ENCODE data around the gene PDZRN4. TPM values are rescaled to one million over a fixed set of nuclear protein-coding genes. Genes with fewer than 3 reads are reported as not detected.
"Not testable (repeated sequence)": the region's sequence is repeated elsewhere in the genome, so short reads cannot be mapped to it uniquely, and the experiment has no call there.

Gene PDZRN4
- total RNA-seq, 8 experiments from 2014 or later = 0.13 to 32.8 (median 5.4) TPM

DNA sequence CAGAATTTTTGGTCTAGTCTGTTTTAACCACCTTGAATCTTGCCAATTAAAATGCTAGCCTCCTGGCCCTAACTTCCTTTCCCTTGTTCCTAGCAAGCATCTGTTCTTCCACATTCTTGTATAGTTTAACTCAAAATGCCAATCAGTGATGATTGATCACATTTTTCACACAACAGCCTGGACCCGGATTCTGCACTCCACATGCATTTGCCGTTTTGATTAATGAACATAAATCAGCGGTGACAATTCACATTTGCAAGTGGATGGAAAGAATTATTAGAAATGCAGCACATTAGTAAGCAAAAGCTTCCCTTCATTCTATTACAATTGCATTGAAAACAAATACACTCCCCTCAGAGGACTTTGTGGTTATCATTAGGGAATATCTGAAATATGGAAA lies 83.4 kb downstream of the PDZRN4 start:
- peak in 4 of 8 experiments; percentile 25 to 65 (median 61) for ATAC-seq (replicated peaks in 6 of 8)
- H3K4me3 ChIP-seq = no peak overlapping the region
- no peak overlapping the region for H3K27ac ChIP-seq
- peaks cover 7 to 18% of the 10 kb centered on the region in 2 donors for H3K4me1 ChIP-seq (replicated peaks in 1 of 2)
- WGBS, 10 experiments = 0 to 23% (median 18%) methylated on average over 1 to 3 of the region's 3 CpGs; no CpG with 5 or more reads in 1 of the 10 experiments
- in situ Hi-C loops (cut with MboI; ENCODE audit: low pct_unique_long_range_greater_than_20kb in 2 of 9, low sequenced_read_pairs in 9 of 9, unreplicated experiment in 9 of 9) = loop anchor here in 3 of 9 experiments (10.0 to 25.0 kb wide), 3 partner anchors 741 to 1066 kb away; partner anchors contain the start of genes PPHLN1 (in 2 of the 3) and ZCRB1 (in 2 of the 3)

DNA sequence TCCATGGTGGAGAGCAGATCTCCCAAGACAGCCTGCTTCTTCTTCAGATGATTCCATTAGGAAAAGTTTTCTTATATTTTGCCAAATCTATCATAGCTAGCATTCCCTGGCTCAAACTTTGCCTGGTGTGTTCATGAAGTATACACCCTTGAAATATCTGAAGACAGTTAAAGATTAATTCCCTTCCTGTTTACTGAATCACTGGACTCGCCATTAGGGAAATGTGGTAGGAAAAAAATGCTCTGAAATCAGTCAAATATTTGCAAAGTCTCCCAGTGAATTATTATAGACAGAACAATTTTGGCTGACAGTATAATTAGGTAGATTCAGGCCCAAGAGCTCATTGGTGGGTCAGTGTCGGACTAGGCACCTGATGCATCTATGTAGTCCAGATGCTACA lies 86.5 kb downstream of the PDZRN4 start:
- H3K4me3 ChIP-seq = no peak overlapping the region
- in situ Hi-C loops (cut with MboI; ENCODE audit: low pct_unique_long_range_greater_than_20kb in 2 of 9, low sequenced_read_pairs in 9 of 9, unreplicated experiment in 9 of 9) = loop anchor here in 7 of 9 experiments (10.0 to 25.0 kb wide), 5 partner anchors 388 to 1063 kb away; partner anchors contain the start of genes PPHLN1 (in 2 of the 7) and ZCRB1 (in 2 of the 7)
- no peak overlapping the region for H3K27ac ChIP-seq
- no peak for ATAC-seq (replicated peaks in 6 of 8)
- WGBS, 10 experiments = 7 to 100% (median 67%) methylated on average over 1 to 2 of the region's 2 CpGs; no CpG with 5 or more reads in 4 of the 10 experiments
- H3K4me1 ChIP-seq (replicated peaks in 1 of 2) = peaks cover 17 to 34% of the 10 kb centered on the region in 2 donors

- peak; percentile 20 to 65 (median 54) for ATAC-seq (replicated peaks in 6 of 8)
- Histone ChIP-seq H3K27ac (peak overlapping the region in 1 of 2 donors; percentile 33), H3K4me3 (no peak overlapping the region), H3K4me1 (replicated peaks in 1 of 2) (peaks cover 12 to 24% of the 10 kb centered on the region in 2 donors)
- 3 to 68% (median 36%) methylated on average over 1 to 13 of the region's 15 CpGs for WGBS, 10 experiments
- in situ Hi-C loops (cut with MboI; ENCODE audit: low pct_unique_long_range_greater_than_20kb in 2 of 9, low sequenced_read_pairs in 9 of 9, unreplicated experiment in 9 of 9) = loop anchor here in 6 of 9 experiments (10.0 to 25.0 kb wide), 4 partner anchors 385 to 760 kb away; no protein-coding TSS in a partner anchor
These were observed 89.2 kb downstream of the PDZRN4 start for GRCh38 chr12:41277100-41277945.

GRCh38 chr12:41277946-41278267 lies 89.8 kb downstream of the PDZRN4 start:
- Histone ChIP-seq H3K27ac (peak overlapping the region in 1 of 2 donors; percentile 5), H3K4me3 (no peak overlapping the region), H3K4me1 (replicated peaks in 1 of 2) (peaks cover 12 to 24% of the 10 kb centered on the region in 2 donors)
- WGBS, 10 experiments = 69 to 100% (median 78%) methylated on average over 1 to 3 of the region's 3 CpGs; no CpG with 5 or more reads in 1 of the 10 experiments
- ATAC-seq (replicated peaks in 6 of 8) = peak in 5 of 8 experiments; percentile 50 to 89 (median 70)
- in situ Hi-C loops (cut with MboI; ENCODE audit: low pct_unique_long_range_greater_than_20kb in 2 of 9, low sequenced_read_pairs in 9 of 9, unreplicated experiment in 9 of 9) = loop anchor here in 6 of 9 experiments (10.0 to 25.0 kb wide), 4 partner anchors 384 to 759 kb away; no protein-coding TSS in a partner anchor

DNA sequence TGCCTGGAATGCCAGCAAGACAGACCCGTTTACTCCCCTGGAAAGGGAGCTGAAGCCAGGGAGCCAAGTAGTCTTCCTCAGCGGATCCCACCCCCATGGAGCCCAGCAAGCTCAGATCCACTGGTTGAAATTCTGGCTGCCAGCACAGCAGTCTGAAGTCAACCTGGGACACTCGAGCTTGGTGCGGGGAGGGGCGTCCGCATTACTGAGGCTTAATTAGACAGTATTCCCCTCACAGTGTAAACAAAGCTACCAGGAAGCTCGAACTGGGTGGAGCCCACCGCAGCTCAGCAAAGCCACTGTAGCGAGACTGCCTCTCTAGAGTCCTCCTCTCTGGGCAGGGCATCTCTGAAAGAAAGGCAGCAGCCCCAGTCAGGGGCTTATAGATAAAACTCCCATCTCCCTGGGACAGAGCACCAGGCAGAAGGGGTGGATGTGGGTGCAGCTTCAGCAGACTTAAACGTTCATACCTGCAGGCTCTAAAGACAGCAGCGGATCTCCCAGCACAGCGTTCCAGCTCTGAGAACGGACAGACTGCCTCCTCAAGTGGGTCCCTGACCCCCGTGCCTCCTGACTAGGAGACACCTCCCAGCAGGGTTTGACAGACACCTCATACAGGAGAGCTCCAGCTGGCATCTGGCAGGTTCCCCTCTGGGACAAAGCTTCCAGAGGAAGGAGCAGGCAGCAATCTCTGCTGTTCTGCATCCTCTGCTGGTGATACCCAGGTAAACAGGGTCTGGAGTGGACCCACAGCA lies 92.4 kb downstream of the PDZRN4 start:
- in situ Hi-C loops (cut with MboI; ENCODE audit: low pct_unique_long_range_greater_than_20kb in 2 of 9, low sequenced_read_pairs in 9 of 9, unreplicated experiment in 9 of 9) = loop anchor here in 5 of 9 experiments (25.0 kb wide), 3 partner anchors 382 to 757 kb away; no protein-coding TSS in a partner anchor
- not testable (repeated sequence) for ATAC-seq (replicated peaks in 6 of 8); H3K27ac ChIP-seq; H3K4me3 ChIP-seq
- WGBS, 10 experiments = 60 to 95% (median 85%) methylated on average over 2 to 9 of the region's 14 CpGs; no CpG with 5 or more reads in 5 of the 10 experiments
- peaks cover 12 to 24% of the 10 kb centered on the region in 2 donors for H3K4me1 ChIP-seq (replicated peaks in 1 of 2)

- H3K27ac ChIP-seq; ATAC-seq (replicated peaks in 6 of 8); H3K4me3 ChIP-seq: not testable (repeated sequence)
- 0 to 86% (median 80%) methylated on average over 1 of the region's 2 CpGs; no CpG with 5 or more reads in 7 of the 10 experiments for WGBS, 10 experiments
- in situ Hi-C loops (cut with MboI; ENCODE audit: low pct_unique_long_range_greater_than_20kb in 2 of 9, low sequenced_read_pairs in 9 of 9, unreplicated experiment in 9 of 9) = loop anchor here in 5 of 9 experiments (25.0 kb wide), 3 partner anchors 377 to 752 kb away; no protein-coding TSS in a partner anchor
- H3K4me1 ChIP-seq (replicated peaks in 1 of 2) = peaks cover 16 to 32% of the 10 kb centered on the region in 2 donors
These were observed 97.3 kb downstream of the PDZRN4 start for GRCh38 chr12:41285470-41285869.

DNA sequence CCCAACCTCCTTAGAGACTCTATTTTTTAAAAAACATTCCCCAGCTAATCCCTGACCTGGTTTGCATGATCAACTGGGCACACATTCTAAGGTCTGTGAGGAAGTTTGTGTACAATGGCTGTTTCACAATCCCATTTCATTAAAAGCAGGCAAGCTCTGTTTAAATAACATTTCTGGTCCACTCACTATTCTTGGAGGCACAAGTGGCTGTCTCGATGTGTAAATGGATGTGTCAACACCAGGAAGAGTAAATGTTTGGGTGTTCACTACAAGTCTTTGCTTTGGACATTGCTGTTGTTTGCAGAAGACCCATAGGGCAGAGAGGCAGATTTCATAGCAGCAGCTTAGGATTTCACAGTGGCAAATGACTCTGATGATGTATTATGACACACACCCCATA lies 98.3 kb downstream of the PDZRN4 start:
- Histone ChIP-seq H3K27ac (no peak overlapping the region), H3K4me3 (no peak overlapping the region), H3K4me1 (replicated peaks in 1 of 2) (peaks cover 16 to 32% of the 10 kb centered on the region in 2 donors)
- 0 to 43% (median 0%) methylated on average over 1 of the region's 1 CpG; no CpG with 5 or more reads in 3 of the 10 experiments for WGBS, 10 experiments
- in situ Hi-C loops (cut with MboI; ENCODE audit: low pct_unique_long_range_greater_than_20kb in 2 of 9, low sequenced_read_pairs in 9 of 9, unreplicated experiment in 9 of 9) = loop anchor here in 5 of 9 experiments (25.0 kb wide), 3 partner anchors 376 to 751 kb away; no protein-coding TSS in a partner anchor
- ATAC-seq (replicated peaks in 6 of 8) = peak in 3 of 8 experiments; percentile 49 to 95 (median 56)

GRCh38 chr12:41287500-41288141 lies 99.5 kb downstream of the PDZRN4 start:
- 0 to 50% (median 28%) methylated on average over 1 to 2 of the region's 2 CpGs; no CpG with 5 or more reads in 2 of the 10 experiments for WGBS, 10 experiments
- Histone ChIP-seq H3K4me1 (replicated peaks in 1 of 2) (peaks cover 21 to 40% of the 10 kb centered on the region in 2 donors), H3K4me3 (no peak overlapping the region), H3K27ac (no peak overlapping the region)
- ATAC-seq (replicated peaks in 6 of 8) = no peak
- in situ Hi-C loops (cut with MboI; ENCODE audit: low pct_unique_long_range_greater_than_20kb in 2 of 9, low sequenced_read_pairs in 9 of 9, unreplicated experiment in 9 of 9) = loop anchor here in 5 of 9 experiments (25.0 kb wide), 3 partner anchors 375 to 750 kb away; no protein-coding TSS in a partner anchor

DNA sequence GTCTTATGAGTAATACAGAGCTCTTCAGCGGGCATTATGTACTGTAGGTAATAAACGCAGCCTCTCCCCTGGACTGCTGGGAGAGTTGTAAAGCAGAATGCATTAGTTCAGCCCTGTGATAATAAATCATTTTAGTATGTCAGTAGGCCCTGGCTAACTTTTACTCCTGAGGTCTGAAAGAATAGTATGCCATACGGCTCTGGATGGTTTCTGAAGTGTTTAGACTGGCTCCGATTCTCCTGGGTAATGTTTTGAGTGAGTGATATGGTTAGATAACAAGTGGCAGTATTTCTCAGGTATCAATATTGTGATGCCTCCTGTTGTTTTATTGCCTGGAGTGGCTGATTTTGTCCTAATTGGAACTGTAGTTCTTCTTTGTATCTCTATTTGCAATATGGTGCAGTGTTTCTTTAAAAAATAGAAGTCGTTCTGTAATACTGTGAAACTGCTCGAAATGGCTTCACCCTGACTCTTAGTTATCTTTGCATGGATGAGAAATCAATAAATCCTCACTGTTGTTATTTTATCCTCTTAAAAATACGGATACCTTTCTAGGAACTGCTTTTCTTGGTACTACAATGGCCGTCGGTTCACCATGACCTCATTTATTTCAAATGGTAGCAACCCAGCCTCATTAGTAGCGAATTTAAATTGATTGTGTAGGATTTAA lies 100.2 kb downstream of the PDZRN4 start:
- WGBS, 10 experiments = 31 to 93% (median 45%) methylated on average over 1 to 10 of the region's 10 CpGs
- peaks cover 21 to 47% of the 10 kb centered on the region in 2 donors for H3K4me1 ChIP-seq (replicated peaks in 1 of 2)
- no peak overlapping the region for H3K4me3 ChIP-seq
- H3K27ac ChIP-seq = no peak overlapping the region
- ATAC-seq (replicated peaks in 6 of 8) = peak in 5 of 8 experiments; percentile 60 to 99 (median 97)
- in situ Hi-C loops (cut with MboI; ENCODE audit: low pct_unique_long_range_greater_than_20kb in 2 of 9, low sequenced_read_pairs in 9 of 9, unreplicated experiment in 9 of 9) = loop anchor here in 5 of 9 experiments (25.0 kb wide), 3 partner anchors 374 to 749 kb away; no protein-coding TSS in a partner anchor

GRCh38 chr12:41289501-41289900 lies 101.4 kb downstream of the PDZRN4 start:
- H3K4me1 ChIP-seq (replicated peaks in 1 of 2) = peaks cover 21 to 55% of the 10 kb centered on the region in 2 donors
- H3K27ac ChIP-seq = no peak overlapping the region
- no peak overlapping the region for H3K4me3 ChIP-seq
- ATAC-seq (replicated peaks in 6 of 8) = no peak
- WGBS, 10 experiments = 50 to 100% (median 68%) methylated on average over 1 to 3 of the region's 3 CpGs; no CpG with 5 or more reads in 2 of the 10 experiments
- in situ Hi-C loops (cut with MboI; ENCODE audit: low pct_unique_long_range_greater_than_20kb in 2 of 9, low sequenced_read_pairs in 9 of 9, unreplicated experiment in 9 of 9) = loop anchor here in 5 of 9 experiments (25.0 kb wide), 3 partner anchors 373 to 748 kb away; no protein-coding TSS in a partner anchor

GRCh38 chr12:41293011-41293410 lies 104.9 kb downstream of the PDZRN4 start:
- Histone ChIP-seq H3K4me3 (no peak overlapping the region), H3K4me1 (replicated peaks in 1 of 2) (peaks cover 14 to 49% of the 10 kb centered on the region in 2 donors), H3K27ac (no peak overlapping the region)
- in situ Hi-C loops (cut with MboI; ENCODE audit: low pct_unique_long_range_greater_than_20kb in 2 of 9, low sequenced_read_pairs in 9 of 9, unreplicated experiment in 9 of 9) = loop anchor here in 5 of 9 experiments (25.0 kb wide), 3 partner anchors 369 to 744 kb away; no protein-coding TSS in a partner anchor
- 19 to 100% (median 56%) methylated on average over 1 to 6 of the region's 6 CpGs; no CpG with 5 or more reads in 5 of the 10 experiments for WGBS, 10 experiments
- ATAC-seq (replicated peaks in 6 of 8) = peak in 1 of 8 experiments; percentile 18

Data from motor neuron (in vitro differentiated cells).